SK-N-DZ (cell line): Measurements from ENCODE around the gene GRID2.
"Not testable (repeated sequence)": the region's sequence is repeated elsewhere in the genome, so short reads cannot be mapped to it uniquely, and the experiment has no call there.

Experiments used
- DNase-seq: peaks from one replicate; pipeline ENCODE4 v3.0.0-alpha.2; 2015; ENCODE audit warnings: low spot score

GRID2 gene

DNA sequence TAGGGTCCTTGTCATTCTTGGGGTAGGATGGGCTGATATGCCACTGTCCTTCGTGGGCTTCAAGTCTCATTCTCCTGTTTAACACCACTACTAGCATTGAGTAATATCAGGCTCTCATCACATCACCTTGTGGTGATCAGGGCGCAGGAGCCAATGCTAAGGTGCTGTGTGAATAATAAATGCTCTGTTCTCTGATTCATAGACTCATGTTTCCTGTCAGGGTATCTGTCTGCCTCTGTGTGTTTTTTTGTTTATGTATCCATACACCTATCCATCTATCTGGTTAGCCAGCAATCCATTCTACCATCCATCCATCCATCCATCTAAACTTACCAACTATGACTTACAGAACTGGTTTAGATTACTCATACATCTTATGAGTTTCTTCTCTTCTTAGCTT is 999.7 kb downstream of the GRID2 start:
- no peak for DNase-seq

DNA sequence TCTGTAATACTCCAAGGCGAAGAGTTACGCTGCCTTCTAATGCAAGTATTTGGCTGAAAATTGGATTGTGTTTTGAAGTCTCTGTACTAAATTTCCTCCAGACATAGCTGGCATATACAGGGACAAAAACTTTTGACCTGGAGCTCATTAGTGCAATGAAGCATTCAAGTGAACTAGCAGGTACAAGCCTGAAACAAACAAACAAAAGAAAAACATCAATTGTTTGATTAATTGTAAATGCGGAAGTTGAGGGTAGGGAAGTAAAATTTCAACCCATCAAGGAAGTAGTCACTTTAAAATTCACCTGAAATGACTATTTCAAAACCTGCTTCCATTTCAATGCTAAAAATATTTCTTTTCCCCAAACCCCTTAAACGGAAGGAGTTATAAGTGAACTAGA is 1008.5 kb downstream of the GRID2 start:
- no peak for DNase-seq

DNA sequence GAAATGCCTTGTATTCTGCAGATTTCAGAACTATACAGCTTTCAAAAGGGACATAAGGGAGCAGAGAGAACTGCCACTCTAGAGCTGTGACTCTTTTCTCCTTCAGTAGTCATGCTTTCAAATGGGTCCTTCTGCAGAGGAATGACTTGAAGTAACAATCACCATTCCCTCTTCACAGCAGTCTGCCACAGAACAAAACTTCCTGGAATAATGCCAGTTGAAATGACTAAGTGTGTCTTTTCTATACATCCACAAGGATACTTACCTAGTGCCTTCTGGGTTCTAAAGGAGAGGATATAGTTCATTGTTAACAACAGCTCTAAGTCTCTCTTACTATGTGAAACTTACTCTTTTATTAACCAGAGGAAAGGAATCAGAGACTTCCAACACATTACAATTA is 1009.4 kb downstream of the GRID2 start:
- no peak for DNase-seq

DNA sequence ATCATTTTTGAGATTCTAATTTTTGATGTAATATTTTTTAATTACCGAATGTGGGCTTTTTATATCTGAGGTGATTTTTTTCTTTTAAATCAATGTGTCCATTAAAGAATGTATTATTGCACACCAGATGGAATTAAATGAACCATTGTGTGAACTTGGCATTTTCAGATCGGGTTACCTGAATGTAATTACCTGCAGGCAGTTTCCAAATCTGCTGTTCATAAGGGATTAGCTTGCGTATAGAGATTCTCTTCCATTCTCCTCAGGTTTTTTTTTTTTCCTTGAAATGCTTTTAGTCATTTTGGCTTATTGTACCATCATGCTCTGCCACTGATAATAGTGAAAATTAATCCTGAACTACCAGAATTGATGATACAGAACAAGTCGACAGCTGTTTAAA is 1013.3 kb downstream of the GRID2 start:
- no peak for DNase-seq

DNA sequence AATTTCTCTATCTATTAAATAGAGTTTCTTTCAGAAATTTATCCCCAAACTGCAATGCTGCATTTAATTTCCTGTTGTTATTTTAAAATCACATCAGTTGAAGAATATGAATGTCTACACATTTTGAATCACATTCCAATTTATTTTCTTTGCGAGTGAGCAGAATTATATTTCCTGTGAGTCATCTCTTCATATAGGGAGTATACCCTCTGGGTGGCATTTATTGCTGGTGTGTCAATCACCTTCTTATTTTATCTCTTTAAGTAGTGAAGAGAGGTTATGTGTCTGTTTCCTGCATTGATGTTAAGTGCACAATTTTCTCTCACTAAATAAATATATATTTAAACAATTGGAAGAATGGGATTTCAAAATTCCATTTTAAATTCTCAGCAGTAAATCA is 1013.8 kb downstream of the GRID2 start:
- no peak for DNase-seq

DNA sequence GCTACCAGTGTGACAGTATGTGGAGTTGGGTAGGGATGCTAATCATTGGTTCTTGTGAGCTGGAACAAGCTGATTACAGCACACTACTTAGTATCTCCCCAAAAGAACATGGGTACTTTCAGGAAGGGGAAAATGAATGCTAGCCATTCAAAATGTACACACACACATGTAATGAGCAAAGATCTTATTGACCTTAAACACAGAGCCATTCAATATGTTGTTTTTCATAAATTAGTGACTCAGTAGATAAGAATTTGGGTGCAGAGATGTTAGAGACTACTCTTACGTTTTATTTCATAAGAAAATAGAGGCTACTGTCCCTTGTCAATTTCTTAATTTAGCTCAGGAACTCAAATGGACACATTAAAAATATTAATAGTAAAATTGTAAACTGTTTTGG is 1015.3 kb downstream of the GRID2 start:
- DNase-seq, result no peak

DNA sequence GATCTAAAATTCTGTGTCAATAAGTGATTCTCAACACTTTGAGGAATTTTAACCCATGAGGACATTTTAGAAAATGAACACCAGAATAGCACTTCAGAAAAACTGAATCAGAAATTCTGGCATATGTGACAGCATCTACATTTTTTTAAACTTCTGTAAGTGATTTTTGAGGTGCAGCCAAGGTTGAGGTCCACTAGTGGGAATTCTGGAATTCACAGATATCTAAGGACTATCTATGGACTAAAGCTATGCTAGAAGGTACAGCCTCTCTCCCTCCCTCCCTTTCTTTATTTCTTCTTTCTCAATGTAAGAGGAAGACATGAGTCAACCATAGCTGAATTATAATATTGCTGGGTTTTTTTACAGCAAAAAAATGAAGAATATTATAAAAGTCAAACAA is 1016.6 kb downstream of the GRID2 start:
- no peak for DNase-seq

DNA sequence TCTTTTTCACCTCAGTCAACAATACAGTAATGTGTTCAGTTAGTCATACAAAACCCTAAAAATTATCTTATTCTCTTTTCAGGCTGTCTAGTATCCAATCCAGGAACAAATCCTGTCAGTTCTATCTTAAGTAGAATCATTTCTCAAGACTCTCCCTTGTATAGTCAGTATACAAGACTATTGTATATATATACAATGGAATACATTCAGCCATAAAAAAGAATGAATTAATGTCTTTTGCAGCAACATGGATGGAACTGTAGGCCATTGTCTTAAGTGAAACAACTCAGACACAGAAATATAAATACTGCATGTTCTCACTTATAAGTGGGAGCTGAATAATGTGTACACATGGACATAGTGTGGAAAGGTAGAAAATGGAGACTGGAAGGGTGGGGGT is 1023.6 kb downstream of the GRID2 start:
- DNase-seq, result no peak

DNA sequence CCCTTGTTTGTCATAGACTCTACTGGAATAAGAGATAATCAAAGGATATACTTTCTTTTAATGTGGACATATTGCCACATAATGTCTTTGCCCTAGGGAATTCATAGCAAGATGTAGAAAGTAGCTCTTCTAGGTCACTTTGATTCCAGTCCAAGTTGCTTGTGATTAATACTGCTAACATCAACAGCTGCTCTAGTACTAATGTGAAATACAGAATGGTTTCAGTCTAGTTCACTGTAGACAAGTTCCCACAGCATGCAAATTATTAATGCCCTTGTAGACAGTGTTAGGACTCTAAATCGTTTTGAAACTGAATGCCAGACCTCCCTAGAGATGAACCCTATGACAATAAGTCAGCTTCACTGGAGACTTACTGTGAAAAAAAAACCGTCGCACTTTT is 1030.2 kb downstream of the GRID2 start:
- no peak for DNase-seq

DNA sequence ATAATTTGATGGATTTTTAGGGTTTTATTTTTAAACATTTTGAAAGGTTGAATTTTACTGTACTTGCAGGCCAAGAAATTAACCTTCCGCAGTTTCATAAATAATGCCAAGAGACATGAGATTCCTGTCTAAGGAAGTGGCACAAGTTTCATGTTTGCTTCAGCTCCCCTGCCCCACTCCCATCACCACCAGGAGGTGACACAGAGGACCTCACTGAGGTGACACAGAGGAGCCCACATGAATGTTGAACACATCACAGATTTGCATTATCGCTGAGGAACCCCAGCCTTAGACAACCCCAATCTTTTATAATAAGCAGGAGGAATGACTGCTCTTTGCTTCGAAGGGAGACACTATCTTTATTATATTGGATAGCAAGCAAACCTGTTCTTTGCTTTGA is 1033.4 kb downstream of the GRID2 start:
- no peak for DNase-seq

DNA sequence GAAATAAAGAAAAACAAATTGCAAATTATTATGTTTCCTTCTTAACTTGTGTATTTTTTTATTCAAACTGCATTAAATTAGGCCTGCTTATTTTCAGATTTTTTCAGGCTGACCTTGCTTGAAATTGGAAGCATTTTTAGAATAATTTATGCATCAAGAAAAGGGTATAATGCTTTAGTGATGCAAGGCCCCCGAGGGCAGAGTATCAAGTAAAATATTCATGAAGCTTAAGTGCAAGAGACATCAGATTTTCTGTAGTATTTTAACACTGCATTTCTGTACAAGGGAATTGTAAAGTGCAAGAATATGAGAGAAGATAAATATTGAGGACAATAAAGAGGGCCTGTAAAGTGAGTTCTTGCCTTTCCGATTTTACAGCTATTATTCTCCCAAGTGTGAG is 1039.0 kb downstream of the GRID2 start:
- DNase-seq, result no peak

DNA sequence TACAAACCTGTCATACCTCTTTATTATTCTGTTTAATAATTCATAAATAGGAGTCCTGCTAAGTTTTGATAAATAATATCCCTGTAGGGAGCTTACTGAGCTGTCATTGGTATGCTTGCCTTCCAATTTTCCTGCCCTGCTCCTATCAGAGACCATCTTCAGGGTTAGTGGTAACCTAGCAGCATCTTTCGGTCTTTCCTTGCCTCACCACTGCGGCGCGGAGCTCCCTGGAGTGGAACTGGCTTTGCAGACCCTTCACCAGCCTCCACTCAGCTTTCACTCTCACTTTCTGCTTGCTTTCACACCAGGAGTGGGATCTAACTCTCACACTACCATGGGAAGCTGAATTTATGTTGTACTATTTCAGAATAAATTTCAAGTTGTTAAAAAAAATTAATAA is 1043.1 kb downstream of the GRID2 start:
- DNase-seq, result no peak

DNA sequence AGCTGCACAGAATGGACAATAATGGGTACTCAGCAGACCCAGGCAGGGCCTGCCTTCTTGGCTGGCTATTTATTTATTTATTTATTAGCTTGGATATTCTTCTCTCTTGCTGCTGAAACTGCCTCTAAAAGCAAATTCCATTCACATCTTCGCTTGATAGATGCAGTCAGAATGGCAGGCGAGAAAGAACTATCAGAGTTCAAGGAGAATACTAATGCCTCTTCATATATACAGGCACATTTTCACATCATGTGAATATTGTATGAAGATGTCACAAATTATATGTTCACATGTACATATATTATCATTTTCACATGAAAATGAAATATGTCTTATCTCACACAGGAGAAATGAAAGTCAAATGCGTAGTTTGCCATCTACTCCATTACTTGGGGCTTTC is 1045.1 kb downstream of the GRID2 start:
- no peak for DNase-seq

DNA sequence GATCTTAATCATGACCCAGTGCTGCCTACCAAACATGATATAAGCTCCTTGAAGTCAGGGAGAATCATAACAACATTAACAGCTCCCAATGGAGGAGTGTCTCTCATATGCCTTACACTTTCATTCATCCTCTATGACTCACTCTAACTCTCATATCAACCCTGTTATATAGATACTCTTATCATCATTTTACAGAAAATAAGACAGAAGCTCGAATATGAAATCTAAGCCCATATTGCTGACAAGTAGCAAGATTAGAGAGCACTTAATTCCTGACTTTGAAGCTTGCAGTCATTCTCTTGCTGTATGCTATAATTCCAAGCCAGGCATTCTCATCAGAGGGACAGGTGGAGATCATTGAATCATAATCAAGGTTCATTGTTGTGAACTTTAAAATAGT is 1048.1 kb downstream of the GRID2 start:
- no peak for DNase-seq

DNA sequence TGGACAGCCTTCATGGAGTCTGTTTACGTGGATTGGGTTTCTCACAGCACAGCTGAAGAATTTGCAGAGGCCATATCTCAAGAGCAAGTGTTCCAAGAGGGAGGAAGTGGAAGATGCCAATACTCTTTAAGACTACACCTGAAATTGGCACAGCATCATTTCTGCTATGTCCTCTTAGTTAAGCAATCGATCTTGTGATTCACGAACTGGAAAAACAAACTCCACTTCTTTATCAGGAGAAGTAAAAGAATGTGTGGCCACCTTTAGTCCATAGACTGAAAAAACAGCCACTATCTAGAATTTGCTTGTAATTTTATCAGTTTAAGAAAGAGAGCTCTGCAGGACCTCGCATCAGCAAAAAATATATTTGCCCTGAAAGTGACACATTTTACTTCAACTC is 1051.6 kb downstream of the GRID2 start:
- no peak for DNase-seq

DNA sequence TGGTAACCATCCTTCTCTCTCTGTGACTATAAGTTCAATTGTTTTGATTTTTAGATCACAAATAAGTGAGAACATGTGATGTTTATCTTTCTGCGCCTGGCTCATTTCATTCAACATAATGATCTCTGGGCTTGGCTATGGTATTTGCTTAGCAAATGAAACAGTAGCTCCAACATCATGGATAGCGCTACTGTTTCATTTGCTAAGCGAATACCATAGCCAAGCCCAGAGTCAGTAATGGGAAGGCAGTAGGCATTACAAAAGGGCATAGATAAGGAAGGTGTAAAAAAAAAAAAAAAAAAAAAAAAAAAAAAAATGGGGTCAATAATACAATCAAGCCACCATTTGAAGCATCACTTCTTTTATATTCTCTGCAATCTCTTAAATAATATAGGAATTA is 1055.8 kb downstream of the GRID2 start:
- no peak for DNase-seq

DNA sequence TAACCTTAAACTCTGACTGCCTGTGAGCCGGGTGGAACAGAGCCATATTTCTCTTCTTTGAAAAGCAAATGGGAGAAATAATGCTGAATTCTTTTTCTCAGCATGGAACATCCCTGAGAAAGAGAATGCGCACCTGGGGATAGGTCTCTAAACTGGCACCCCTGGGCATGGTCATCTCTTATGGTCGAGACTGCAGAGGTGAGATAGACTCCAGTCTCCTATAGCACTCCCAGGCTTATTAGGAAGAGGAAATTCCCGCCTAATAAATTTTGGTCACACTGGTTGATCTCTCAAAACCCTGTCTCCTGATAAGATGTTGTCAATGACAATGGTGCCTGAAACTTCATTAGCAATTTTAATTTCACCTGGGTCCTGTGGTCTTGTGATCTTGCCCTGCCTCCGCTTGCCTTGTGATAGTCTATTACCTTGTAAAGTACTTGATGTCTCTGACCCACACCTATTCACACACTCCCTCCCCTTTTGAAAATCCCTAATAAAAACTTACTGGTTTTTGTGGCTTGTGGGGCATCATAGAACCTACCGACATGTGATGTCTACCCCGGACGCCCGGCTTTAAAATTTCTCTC is 1062.5 kb downstream of the GRID2 start:
- not testable (repeated sequence) for DNase-seq

DNA sequence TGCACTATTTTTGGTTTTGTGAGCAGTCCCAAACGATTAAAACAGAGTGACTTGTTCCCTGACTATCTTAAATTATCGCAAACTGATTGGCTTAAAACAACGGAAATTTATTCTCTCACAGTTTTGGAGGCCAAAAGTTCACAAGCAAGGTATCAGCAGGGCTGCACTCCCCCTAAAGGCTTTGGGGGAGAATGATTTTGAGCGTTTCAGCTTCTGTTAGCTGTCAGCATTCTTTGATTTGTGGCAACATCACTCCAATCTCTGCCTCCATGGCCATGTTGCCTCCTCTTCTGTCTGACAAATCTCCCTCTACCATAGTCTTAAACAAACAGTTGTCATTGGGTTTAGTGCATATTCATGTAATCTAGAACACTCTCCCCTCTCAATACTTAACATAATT is 1065.2 kb downstream of the GRID2 start:
- DNase-seq, result no peak

DNA sequence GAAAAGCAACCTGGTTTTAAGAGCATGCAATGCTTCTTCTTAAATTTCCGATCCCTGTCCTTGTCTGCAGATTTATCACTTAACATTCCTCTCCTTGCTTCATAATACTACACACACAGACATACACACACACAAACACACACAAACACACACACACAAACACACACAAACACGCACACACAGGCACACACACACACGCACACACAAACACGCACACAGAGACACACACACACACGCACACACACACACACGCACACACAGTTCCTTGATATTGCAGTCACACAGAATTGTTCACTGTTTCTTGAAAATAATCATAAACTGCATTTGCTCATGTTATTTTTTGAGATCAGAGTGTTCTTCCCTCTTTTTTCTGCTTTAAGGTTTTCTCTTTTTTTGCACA is 1066.5 kb downstream of the GRID2 start:
- no peak for DNase-seq

DNA sequence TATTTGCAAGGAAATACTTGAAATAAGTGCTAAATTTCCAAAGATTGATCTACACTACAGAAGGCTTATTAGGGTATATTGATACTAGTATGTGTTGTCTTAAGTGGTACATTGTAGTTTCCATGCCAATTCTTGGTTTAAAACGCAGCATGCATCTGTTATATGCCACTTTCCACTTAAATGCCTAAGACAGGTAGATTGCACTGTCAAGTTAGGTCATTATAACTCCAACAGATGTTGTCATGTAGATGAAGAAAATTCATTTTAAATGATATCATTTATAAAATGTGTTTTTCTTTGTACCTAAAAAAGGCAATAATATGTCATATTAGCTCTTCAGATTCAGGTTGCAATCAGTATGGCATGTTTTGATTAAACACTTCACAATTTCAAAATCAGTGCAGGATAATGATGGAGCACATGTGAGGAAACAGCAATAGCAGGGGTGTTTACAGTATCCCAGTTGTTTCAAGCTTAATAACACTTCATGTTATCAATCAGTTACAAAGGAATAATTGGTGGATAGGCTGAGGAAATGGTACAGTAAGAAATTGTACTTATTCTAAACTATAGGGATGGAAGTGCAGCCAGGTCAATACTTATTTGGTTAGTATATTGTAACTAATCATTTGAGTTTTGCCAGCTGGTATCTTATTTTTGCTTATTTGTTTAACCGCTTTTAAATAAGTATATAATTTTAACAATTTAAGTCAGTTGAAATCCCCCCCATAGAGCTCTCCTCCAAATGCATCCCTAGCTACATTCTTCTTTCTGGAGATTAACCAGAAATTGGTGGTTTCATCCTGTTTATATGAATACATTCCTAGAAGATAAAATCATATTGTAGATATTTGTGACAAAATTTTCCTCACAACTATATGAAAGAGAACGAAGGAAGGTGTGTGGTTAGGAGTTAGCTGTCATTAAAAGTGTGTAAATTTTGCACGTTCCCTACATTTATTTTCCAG is 1070.4 kb downstream of the GRID2 start:
- no peak for DNase-seq

DNA sequence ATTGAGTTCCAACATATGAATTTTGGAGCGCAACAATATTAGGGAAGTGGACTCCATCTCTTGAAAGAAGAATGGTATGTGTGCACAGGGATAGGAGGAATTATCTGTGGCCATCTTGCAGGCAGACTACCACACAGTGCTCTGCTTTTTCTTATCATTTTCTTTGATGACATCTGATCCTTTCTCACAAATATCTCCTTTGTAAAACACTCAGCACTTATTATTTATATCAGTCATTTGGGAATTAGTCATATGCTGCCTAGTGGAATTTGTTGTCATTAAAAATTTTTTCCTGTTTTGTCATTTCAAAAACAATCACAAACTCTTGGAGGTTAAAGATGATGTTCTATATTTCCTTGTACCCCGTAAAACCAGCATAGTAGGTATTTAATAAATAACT is 1080.5 kb downstream of the GRID2 start:
- DNase-seq, result no peak

DNA sequence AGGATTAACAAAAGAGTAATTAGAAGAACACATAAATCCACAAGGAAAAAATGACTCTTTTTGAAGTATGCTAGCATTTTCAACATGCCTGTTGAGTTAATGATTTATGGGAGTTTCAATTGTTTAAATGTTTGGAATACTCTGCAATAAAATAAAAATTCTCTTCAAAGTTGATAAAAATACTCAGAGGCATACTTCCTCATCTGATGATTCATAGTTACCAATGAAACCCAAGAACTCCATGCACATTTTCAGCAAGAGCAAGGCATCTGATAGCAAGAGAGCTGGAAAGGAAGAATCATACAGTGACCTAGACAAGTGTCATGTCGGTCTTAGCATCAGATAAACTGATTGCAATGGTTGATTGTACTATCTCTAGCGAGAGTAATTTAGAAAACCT is 1081.1 kb downstream of the GRID2 start:
- DNase-seq, result no peak

DNA sequence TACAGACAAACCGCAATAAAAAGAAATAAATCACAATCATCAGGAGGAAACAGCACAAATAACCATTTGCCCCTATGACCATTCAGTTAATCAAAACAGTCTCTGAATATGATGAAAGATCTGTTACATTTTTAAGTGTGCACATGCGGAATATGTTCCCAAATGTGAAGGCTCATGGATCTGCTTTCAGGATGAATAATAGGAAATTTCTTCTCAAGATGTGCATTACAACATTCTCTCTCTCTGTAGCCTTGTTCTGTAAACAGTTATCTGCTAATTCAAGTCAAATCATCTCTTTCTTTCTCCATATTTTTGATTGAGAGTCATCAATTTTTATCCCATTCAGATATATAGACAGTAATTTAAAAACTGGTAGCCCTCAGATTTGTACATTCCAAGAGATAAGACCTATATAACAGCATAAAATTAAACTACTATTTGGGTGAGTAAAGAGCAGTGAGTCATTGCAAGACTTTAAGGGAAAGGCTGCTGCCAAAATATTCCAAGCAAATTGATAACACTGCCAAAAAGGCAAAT is 1090.8 kb downstream of the GRID2 start:
- no peak for DNase-seq
